HepG2 (cell line): ENCODE data around the gene SPECC1L. TPM values are rescaled to one million over a fixed set of nuclear protein-coding genes. Genes with fewer than 3 reads are reported as not detected.

Source experiments
- CEBPZ ChIP-seq: IDR thresholded peaks from 2 replicates; pipeline ENCODE4 v1.6.1; 2012; ENCODE audit warnings: low read length, improper control_type of control experiment
- CTCF ChIP-seq: sonication (generic); formaldehyde crosslinking; IDR thresholded peaks from 2 replicates; pipeline ENCODE4 v1.5.0; 2020; ENCODE audit warnings: mild to moderate bottlenecking, missing genetic modification reagents, moderate library complexity
- KAT2B ChIP-seq: fragments of 150-350 bp; IDR thresholded peaks from 2 replicates; pipeline ENCODE4 v1.6.1; 2014; ENCODE audit warnings: low read depth, low read length, borderline replicate concordance
- STAG1 ChIP-seq: sonication (generic); formaldehyde crosslinking; IDR thresholded peaks from 2 replicates; pipeline ENCODE4 v1.4.0; 2020; ENCODE audit warnings: missing genetic modification reagents
- ZHX1 ChIP-seq: sonication (generic); formaldehyde crosslinking; IDR thresholded peaks from 2 replicates; pipeline ENCODE4 v1.8.1; 2022; ENCODE audit warnings: low read depth, mild to moderate bottlenecking, missing genetic modification reagents
- ZKSCAN8 ChIP-seq: IDR thresholded peaks from 2 replicates; pipeline ENCODE4 v1.6.1; 2016; ENCODE audit warnings: borderline replicate concordance, missing genetic modification reagents, missing compliant biosample characterization
- ZNF160 ChIP-seq: sonication (generic); formaldehyde crosslinking; IDR thresholded peaks from 2 replicates; pipeline ENCODE4 v1.8.0; 2022; ENCODE audit warnings: mild to moderate bottlenecking, inconsistent platforms, missing genetic modification reagents
- ZNF687 ChIP-seq: sonication (generic); formaldehyde crosslinking; IDR thresholded peaks from 2 replicates; pipeline ENCODE4 v1.5.1; 2020; ENCODE audit warnings: mild to moderate bottlenecking, missing genetic modification reagents, moderate library complexity
- polyA plus RNA-seq, 8 experiments: library from polyadenylated mRNA; depleted of rRNA in 3 of 8; stranded (reverse) in 7 of 8; unstranded in 1 of 8; fragments of >200 nt; fragmentation: Illumina TruSeq in 4 of 8; extraction: Trizol in 4 of 8; gene quantifications; 2 replicates each; pipeline versions ENCODE4 v1.2.1 to v1.2.3, GENCODE V29; 2011 to 2016; ENCODE audit warnings: low read depth in 4 of 8, missing spikeins in 1 of 8, mixed read lengths in 1 of 8; ENCODE audit not compliant: insufficient read depth in 1 of 8
- total RNA-seq, 5 experiments: library from RNA; depleted of rRNA; stranded (reverse); fragments of >200 nt; fragmentation: Illumina TruSeq; extraction: Trizol; gene quantifications; 2 replicates each; pipeline ENCODE4 v1.2.3, GENCODE V29; 2016; ENCODE audit warnings: low read depth in 1 of 5

The SPECC1L gene
- total and polyA plus RNA-seq, 2 of the 13 experiments (the other 11 are each of a cell fraction or from before 2014, with no cell fraction given) = 14.1 to 30.3 TPM

- TF ChIP-seq ZHX1 (no peak), ZNF687 (CRISPR knock-in tag) (0 out of 2 replicates have a peak, but pooled peaks have one; percentile 27), ZNF160 (CRISPR knock-in tag) (no peak), STAG1 (peak; percentile 39; the same call in 1 of the 2 replicates), CEBPZ (no peak), ZKSCAN8 (CRISPR knock-in tag) (no peak), KAT2B (no peak), CTCF (peak; percentile 61)
Measured at GRCh38 chr22:24230911-24231656, 39.5 kb upstream of the SPECC1L start (continued).
